Uterus (tissue), 4 donors: ENCODE measurements around the gene ITPKC. TPM values are rescaled to one million over a fixed set of nuclear protein-coding genes. Genes with fewer than 3 reads are reported as not detected.

Experiments used
- DNase-seq, 2 donors: peaks; one replicate each; pipeline ENCODE4 v3.0.0-alpha.2; 2019 to 2020
- H3K27ac ChIP-seq, 2 donors: fragments of 200-600 bp; sonication (generic); 1 replicate in 1 of 2; 2 replicates in 1 of 2; pipeline ENCODE4 v1.5.1; 2016 to 2018
- H3K27me3 ChIP-seq, 2 donors: fragments of 200-600 bp; sonication (generic); one replicate each; pipeline ENCODE4 v1.5.1; 2018 to 2019; ENCODE audit warnings: control low read depth in 1 of 2
- H3K36me3 ChIP-seq, 2 donors: fragments of 200-600 bp; sonication (generic); one replicate each; pipeline ENCODE4 v1.5.1; 2019; ENCODE audit warnings: control low read depth in 1 of 2
- H3K4me1 ChIP-seq, 2 donors: fragments of 200-600 bp; sonication (generic); one replicate each; pipeline ENCODE4 v1.5.1; 2018 to 2019; ENCODE audit warnings: control low read depth in 1 of 2
- H3K4me3 ChIP-seq, 2 donors: fragments of 200-600 bp; sonication (generic); 1 replicate in 1 of 2; 2 replicates in 1 of 2; pipeline ENCODE4 v1.5.1; 2018 to 2019; ENCODE audit warnings: mild to moderate bottlenecking in 1 of 2
- H3K9me3 ChIP-seq, 2 donors: fragments of 200-600 bp; sonication (generic); one replicate each; pipeline ENCODE4 v1.5.1; 2019; ENCODE audit warnings: control low read depth in 1 of 2
- CTCF ChIP-seq, 4 experiments: fragments of 200-600 bp in 2 of 4; fragments of 450-650 bp in 2 of 4; sonication (generic) in 2 of 4; IDR thresholded peaks; one replicate each; pipeline ENCODE4 v1.5.1; 2016 to 2019; ENCODE audit warnings: antibody characterized with exemption in 4 of 4, mild to moderate bottlenecking in 2 of 4, moderate library complexity in 1 of 4
- POLR2A ChIP-seq, 2 donors: fragments of 450-650 bp; IDR thresholded peaks; one replicate each; pipeline ENCODE4 v1.6.1; 2016; ENCODE audit warnings: antibody characterized with exemption in 2 of 2, mild to moderate bottlenecking in 1 of 2, moderate library complexity in 1 of 2
- intact Hi-C: fragments of 100-400 bp; cut with DNase I; formaldehyde crosslinking; loops from one replicate; pipeline ENCODE4 v1.15.1; 2023; ENCODE audit warnings: low total_unique reads
- total RNA-seq, 4 donors: library from RNA; depleted of rRNA in 3 of 4; stranded (reverse); fragments of >200 nt in 3 of 4; gene quantifications; one replicate each; pipeline versions ENCODE4 v1.1.0 to v1.2.4, GENCODE V29; 2014 to 2023
- donor health status: DM: yes; HTN: yes; CAD: no.

The ITPKC gene
- total RNA-seq, 4 donors from 2014 or later = 14.4 to 41.5 (median 22.8) TPM

GRCh38 chr19:40776364-40776763 is 59.5 kb downstream of the ITPKC start:
- Histone ChIP-seq H3K4me1 (peaks cover 0 to 7% of the 10 kb centered on the region in 2 donors), H3K27ac (peak overlapping the region; percentile 96 to 98), H3K27me3 (no peaks in the 10 kb centered on the region), H3K4me3 (no peak overlapping the region), H3K9me3 (no peaks in the 10 kb centered on the region), H3K36me3 (no peaks in the 10 kb centered on the region)
- no peak for TF ChIP-seq POLR2A (IDR thresholded peaks at IDR 0.05)
- no peak for TF ChIP-seq CTCF (IDR thresholded peaks at IDR 0.05)
- intact Hi-C loops = no loop called here
- no peak for DNase-seq

DNA sequence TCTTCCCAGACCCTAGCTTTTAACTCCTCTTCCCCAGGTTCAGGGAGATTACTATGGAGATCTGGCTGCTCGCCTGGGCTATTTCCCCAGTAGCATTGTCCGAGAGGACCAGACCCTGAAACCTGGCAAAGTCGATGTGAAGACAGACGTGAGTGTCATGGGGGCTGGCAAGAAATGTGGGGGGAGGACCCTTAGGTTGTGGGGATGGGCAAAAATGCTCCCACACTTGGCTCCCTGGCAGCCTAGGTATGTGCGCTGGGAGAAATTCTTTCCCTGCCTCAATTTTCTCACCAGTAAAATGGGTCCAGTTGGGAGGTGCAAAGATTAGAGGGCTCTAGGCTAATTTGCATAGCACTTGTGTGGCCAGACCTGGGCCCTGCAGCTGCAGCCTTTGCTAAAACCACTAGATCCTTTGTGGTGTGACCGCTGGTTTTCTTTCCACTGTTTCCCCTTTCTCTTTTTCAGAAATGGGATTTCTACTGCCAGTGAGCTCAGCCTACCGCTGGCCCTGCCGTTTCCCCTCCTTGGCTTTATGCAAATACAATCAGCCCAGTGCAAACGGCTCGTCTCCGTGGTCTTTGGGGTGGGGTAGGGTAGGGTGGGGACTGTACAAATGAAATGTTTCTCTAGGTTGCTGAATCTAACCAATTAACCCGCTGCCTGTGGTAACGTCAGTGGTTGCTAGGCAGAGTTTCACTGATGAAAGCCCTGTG is 60.2 kb downstream of the ITPKC start:
- no peaks in the 10 kb centered on the region for H3K27me3 ChIP-seq
- no peaks in the 10 kb centered on the region for H3K9me3 ChIP-seq
- H3K27ac ChIP-seq = peak overlapping the region; percentile 96 to 98
- H3K4me3 ChIP-seq = peak overlapping the region; percentile 71 to 81
- intact Hi-C loops = no loop called here
- TF ChIP-seq POLR2A (IDR thresholded peaks at IDR 0.05) (no peak), CTCF (IDR thresholded peaks at IDR 0.05) (no peak)
- peak; percentile 85 to 95 for DNase-seq
- no peaks in the 10 kb centered on the region for H3K36me3 ChIP-seq
- H3K4me1 ChIP-seq = peaks cover 0 to 7% of the 10 kb centered on the region in 2 donors

- TF ChIP-seq POLR2A (IDR thresholded peaks at IDR 0.05) = no peak
- no peak for TF ChIP-seq CTCF (IDR thresholded peaks at IDR 0.05)
- peak overlapping the region; percentile 96 to 98 for H3K27ac ChIP-seq
- H3K36me3 ChIP-seq = no peaks in the 10 kb centered on the region
- H3K4me1 ChIP-seq = peaks cover 0 to 7% of the 10 kb centered on the region in 2 donors
- no peaks in the 10 kb centered on the region for H3K9me3 ChIP-seq
- H3K27me3 ChIP-seq = no peaks in the 10 kb centered on the region
- peak overlapping the region; percentile 71 to 81 for H3K4me3 ChIP-seq
- no peak for DNase-seq
- intact Hi-C loops = no loop called here
These were observed 60.7 kb downstream of the ITPKC start for GRCh38 chr19:40777645-40777936.

DNA sequence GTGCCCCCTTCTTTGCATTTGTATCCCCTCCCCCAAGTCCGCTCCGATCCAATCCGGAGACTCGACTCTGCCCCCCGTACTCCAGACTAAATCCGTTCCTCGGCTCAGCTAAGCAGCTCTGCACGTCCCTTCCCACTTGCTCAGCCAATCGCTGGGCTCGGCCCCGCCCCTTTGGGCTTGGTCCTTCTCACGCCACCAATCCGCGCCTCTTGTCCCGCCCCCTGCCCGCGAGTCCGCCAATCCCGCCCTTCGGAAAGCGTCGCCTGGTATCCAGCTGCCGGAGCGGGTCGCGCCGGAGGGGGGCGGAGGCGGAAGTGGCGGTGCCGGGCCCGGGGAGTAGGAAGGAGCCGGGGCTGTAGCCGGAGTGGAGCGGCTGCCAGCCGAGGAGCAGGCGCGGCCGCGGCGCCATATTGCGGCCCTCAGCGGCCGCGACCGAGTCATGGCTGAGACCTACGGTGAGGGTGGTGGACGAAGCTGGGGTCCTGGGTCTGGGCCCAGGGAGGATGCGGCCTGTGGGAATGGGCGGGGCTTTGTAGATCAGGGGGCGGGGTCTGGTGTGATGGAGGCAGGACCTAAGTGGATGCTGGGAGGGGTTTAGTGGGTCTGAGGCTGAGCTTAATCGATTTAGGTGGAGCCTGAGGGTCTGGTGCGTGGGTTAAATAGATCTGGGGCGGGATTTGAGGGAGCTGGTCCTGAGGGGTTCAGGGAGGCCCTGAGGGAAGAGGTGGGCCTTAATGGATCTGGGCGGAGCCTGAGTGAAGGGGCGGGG is 61.2 kb downstream of the ITPKC start, which contains the start of gene RAB4B:
RAB4B (plus strand) TSS at position 311 of the 769 bp plus-strand sequence; CDS start at position 440, 129 bp downstream.
- no peaks in the 10 kb centered on the region for H3K9me3 ChIP-seq

More for the DNA sequence above, 61.2 kb downstream of the ITPKC start, which contains the start of gene RAB4B:
- intact Hi-C loops = no loop called here
- no peaks in the 10 kb centered on the region for H3K27me3 ChIP-seq
- peak within 1 kb of the TSS; percentile 96 to 98 for H3K27ac ChIP-seq
- DNase-seq = peak; percentile 100
- H3K4me1 ChIP-seq = peaks cover 0 to 7% of the 10 kb centered on the region in 2 donors
- H3K4me3 ChIP-seq = peak within 1 kb of the TSS; percentile 71 to 81
- H3K36me3 ChIP-seq = no peaks in the 10 kb centered on the region
- TF ChIP-seq POLR2A (IDR thresholded peaks at IDR 0.05) (peak; percentile 76 to 84), CTCF (IDR thresholded peaks at IDR 0.05) (peak in 2 of 4 experiments; percentile 39 to 42)
